ENCODE measurements around the gene NTN5. TPM values are rescaled to one million over a fixed set of nuclear protein-coding genes. Genes with fewer than 3 reads are reported as not detected.

Gene NTN5
- total and polyA plus RNA-seq, 9 of the 15 experiments (the other 6 are each of a cell fraction or from before 2014, with no cell fraction given) = not detected

GRCh38 chr19:48624067-48624594, 48.7 kb downstream of the NTN5 start (continued):
- TF ChIP-seq GATAD2B (IDR thresholded peaks at IDR 0.05; ENCODE audit: borderline replicate concordance) (no peak), SPI1 (IDR thresholded peaks at IDR 0.05; ENCODE audit: borderline replicate concordance, low read depth, low read length) (no peak), DPF2 (IDR thresholded peaks at IDR 0.05) (no peak), PCBP2 (IDR thresholded peaks at IDR 0.05; ENCODE audit: low read depth, low read length, poor library complexity, severe bottlenecking) (no peak), KAT8 (IDR thresholded peaks at IDR 0.05; ENCODE audit: low read depth) (no peak), MAFG (tag; conservative IDR thresholded peaks at IDR 0.05) (no peak), SMAD1 (IDR thresholded peaks at IDR 0.05; ENCODE audit: low read depth, low read length, partially characterized antibody) (no peak), ZNF668 (CRISPR knock-in tag; IDR thresholded peaks at IDR 0.05) (no peak), ZNF431 (CRISPR knock-in tag; IDR thresholded peaks at IDR 0.05) (no peak), ZNF263 (CRISPR knock-in tag; IDR thresholded peaks at IDR 0.05; ENCODE audit: borderline replicate concordance) (peak; percentile 51; the same call in 1 of the 2 replicates), MXD1 (CRISPR knock-in tag; IDR thresholded peaks at IDR 0.05; ENCODE audit: borderline replicate concordance, poor library complexity, severe bottlenecking) (no peak), CCNT2 (IDR thresholded peaks at IDR 0.05; ENCODE audit: borderline replicate concordance, extremely low read depth, insufficient read length, low read depth, low read length) (peak; percentile 68), THRB (CRISPR knock-in tag; conservative IDR thresholded peaks at IDR 0.05) (no peak), NFIX (CRISPR knock-in tag; IDR thresholded peaks at IDR 0.05; ENCODE audit: low read depth) (no peak), MAZ (CRISPR knock-in tag; conservative IDR thresholded peaks at IDR 0.05 in 1 of 2, IDR thresholded peaks at IDR 0.05 in 1 of 2) (peak; percentile 51 to 80; a peak in 3 of 4 replicates), ZNF511 (CRISPR knock-in tag; IDR thresholded peaks at IDR 0.05) (no peak), ELF1 (tag; IDR thresholded peaks at IDR 0.05) (no peak), ZNF583 (CRISPR knock-in tag; IDR thresholded peaks at IDR 0.05) (no peak), HDAC2 (IDR thresholded peaks at IDR 0.05) (no peak), PBX2 (CRISPR knock-in tag; IDR thresholded peaks at IDR 0.05; ENCODE audit: low read depth) (no peak), PBX2 (tag; conservative IDR thresholded peaks at IDR 0.05; ENCODE audit: low read depth) (no peak)
